ENCODE results near the gene TCEAL4.

- peak in 2 of 4 experiments; percentile 15 to 30 for TF ChIP-seq CTCF (IDR thresholded peaks at IDR 0.05)
- TF ChIP-seq POLR2A (IDR thresholded peaks at IDR 0.05) = peak; percentile 15 to 21
- TF ChIP-seq EP300 (IDR thresholded peaks at IDR 0.05) = no peak
- peak; percentile 48 to 64 (median 54) for TF ChIP-seq POLR2AphosphoS5 (IDR thresholded peaks at IDR 0.05)
Observed at GRCh38 chrX:103629318-103630170, 44.2 kb downstream of the TCEAL4 start.

Data from sigmoid colon (tissue), 4 donors.